Parathyroid adenoma (tissue), 2 donors: ENCODE results near the gene TLE1.

Source experiments
- H2AFZ ChIP-seq: fragments of 300-600 bp; sonication (generic); one replicate; pipeline ENCODE4 v1.7.0; 2017; ENCODE audit warnings: antibody characterized with exemption, mild to moderate bottlenecking
- H3K27ac ChIP-seq: fragments of 300-600 bp; sonication (generic); one replicate; pipeline ENCODE4 v1.7.0; 2017
- H3K27me3 ChIP-seq: fragments of 300-600 bp; sonication (generic); one replicate; pipeline ENCODE4 v1.7.0; 2017; ENCODE audit warnings: low read length; ENCODE audit not compliant: control insufficient read depth, insufficient read depth
- H3K36me3 ChIP-seq: fragments of 300-600 bp; sonication (generic); one replicate; pipeline ENCODE4 v1.7.0; 2017; ENCODE audit warnings: low read length; ENCODE audit not compliant: control insufficient read depth, insufficient read depth
- H3K4me1 ChIP-seq: fragments of 300-600 bp; sonication (generic); one replicate; pipeline ENCODE4 v1.7.0; 2017; ENCODE audit warnings: control low read depth
- H3K4me2 ChIP-seq: fragments of 300-600 bp; sonication (generic); one replicate; pipeline ENCODE4 v1.7.0; 2017; ENCODE audit warnings: low read length
- H3K4me3 ChIP-seq: fragments of 300-600 bp; sonication (generic); one replicate; pipeline ENCODE4 v1.7.0; 2017; ENCODE audit warnings: low read depth, low read length
- H3K79me2 ChIP-seq: fragments of 300-600 bp; sonication (generic); one replicate; pipeline ENCODE4 v1.7.0; 2017; ENCODE audit warnings: control low read depth
- H3K9ac ChIP-seq: fragments of 300-600 bp; sonication (generic); one replicate; pipeline ENCODE4 v1.7.0; 2017; ENCODE audit warnings: mild to moderate bottlenecking
- H3K9me3 ChIP-seq: fragments of 300-600 bp; sonication (generic); one replicate; pipeline ENCODE4 v1.7.0; 2017; ENCODE audit warnings: low read length; ENCODE audit not compliant: control insufficient read depth
- TF ChIP-seq, protein P1 (sequence below): fragments of 300-600 bp; sonication (generic); IDR thresholded peaks from one replicate; pipeline ENCODE4 v1.7.0; 2017; ENCODE audit warnings: antibody characterized with exemption, mild to moderate bottlenecking
- donor health status: primary hyperparathyroidism.

The TLE1 gene

DNA sequence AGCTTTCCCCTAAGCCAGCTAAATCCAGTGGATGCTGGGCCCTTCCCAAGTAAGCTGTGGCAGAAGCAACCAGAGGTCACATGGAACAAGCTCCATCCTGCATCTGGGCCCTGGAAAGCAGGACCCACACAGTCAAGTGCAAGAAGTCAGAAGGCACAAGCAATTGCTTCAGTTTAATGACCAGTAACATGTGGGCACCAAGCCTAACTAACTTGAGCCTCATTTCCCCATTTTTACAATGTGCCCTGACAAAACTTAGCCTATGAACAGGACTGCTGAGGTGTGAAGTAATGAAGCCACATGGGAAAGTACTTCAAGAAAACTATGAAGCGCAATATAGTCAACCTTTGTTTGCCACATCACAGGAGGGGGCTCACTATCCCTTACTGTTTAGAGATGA lies 90.5 kb downstream of the TLE1 start:
- H3K79me2 ChIP-seq, result no peaks in the 10 kb centered on the region
- no peaks in the 10 kb centered on the region for H3K27me3 ChIP-seq
- no peak overlapping the region for H3K4me2 ChIP-seq
- H3K9me3 ChIP-seq, result no peaks in the 10 kb centered on the region
- H2AFZ ChIP-seq, result no peak overlapping the region
- no peaks in the 10 kb centered on the region for H3K36me3 ChIP-seq
- H3K9ac ChIP-seq, result no peak overlapping the region
- TF ChIP-seq, protein P1, sequence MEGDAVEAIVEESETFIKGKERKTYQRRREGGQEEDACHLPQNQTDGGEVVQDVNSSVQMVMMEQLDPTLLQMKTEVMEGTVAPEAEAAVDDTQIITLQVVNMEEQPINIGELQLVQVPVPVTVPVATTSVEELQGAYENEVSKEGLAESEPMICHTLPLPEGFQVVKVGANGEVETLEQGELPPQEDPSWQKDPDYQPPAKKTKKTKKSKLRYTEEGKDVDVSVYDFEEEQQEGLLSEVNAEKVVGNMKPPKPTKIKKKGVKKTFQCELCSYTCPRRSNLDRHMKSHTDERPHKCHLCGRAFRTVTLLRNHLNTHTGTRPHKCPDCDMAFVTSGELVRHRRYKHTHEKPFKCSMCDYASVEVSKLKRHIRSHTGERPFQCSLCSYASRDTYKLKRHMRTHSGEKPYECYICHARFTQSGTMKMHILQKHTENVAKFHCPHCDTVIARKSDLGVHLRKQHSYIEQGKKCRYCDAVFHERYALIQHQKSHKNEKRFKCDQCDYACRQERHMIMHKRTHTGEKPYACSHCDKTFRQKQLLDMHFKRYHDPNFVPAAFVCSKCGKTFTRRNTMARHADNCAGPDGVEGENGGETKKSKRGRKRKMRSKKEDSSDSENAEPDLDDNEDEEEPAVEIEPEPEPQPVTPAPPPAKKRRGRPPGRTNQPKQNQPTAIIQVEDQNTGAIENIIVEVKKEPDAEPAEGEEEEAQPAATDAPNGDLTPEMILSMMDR, result no peak
- H3K4me1 ChIP-seq, result no peaks in the 10 kb centered on the region
- no peak overlapping the region for H3K4me3 ChIP-seq
- no peak overlapping the region for H3K27ac ChIP-seq

DNA sequence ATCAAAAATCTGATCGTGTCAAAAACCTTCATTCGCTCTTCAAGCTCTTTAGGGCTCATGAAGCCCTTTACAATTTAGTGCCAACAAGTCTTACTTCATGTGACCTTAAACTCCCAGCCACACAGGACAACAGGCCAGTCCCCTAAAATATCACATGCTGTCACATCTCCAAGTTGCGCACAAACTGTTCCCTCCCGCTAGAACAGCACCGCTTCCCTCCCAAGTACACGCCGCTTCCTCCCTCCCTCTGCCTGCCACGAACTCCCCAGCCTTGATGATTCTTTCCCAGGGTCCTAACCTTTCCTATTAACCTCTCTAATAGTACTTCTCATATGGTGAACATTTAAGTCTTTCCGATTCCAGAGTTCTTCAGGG lies 91.2 kb downstream of the TLE1 start:
- no peaks in the 10 kb centered on the region for H3K4me1 ChIP-seq
- no peak overlapping the region for H3K4me2 ChIP-seq
- H3K9me3 ChIP-seq, result no peaks in the 10 kb centered on the region
- no peaks in the 10 kb centered on the region for H3K79me2 ChIP-seq
- H2AFZ ChIP-seq, result no peak overlapping the region
- TF ChIP-seq, protein P1, result no peak
- no peaks in the 10 kb centered on the region for H3K36me3 ChIP-seq
- H3K4me3 ChIP-seq, result no peak overlapping the region
- H3K27ac ChIP-seq, result no peak overlapping the region
- H3K27me3 ChIP-seq, result no peaks in the 10 kb centered on the region
- no peak overlapping the region for H3K9ac ChIP-seq

DNA sequence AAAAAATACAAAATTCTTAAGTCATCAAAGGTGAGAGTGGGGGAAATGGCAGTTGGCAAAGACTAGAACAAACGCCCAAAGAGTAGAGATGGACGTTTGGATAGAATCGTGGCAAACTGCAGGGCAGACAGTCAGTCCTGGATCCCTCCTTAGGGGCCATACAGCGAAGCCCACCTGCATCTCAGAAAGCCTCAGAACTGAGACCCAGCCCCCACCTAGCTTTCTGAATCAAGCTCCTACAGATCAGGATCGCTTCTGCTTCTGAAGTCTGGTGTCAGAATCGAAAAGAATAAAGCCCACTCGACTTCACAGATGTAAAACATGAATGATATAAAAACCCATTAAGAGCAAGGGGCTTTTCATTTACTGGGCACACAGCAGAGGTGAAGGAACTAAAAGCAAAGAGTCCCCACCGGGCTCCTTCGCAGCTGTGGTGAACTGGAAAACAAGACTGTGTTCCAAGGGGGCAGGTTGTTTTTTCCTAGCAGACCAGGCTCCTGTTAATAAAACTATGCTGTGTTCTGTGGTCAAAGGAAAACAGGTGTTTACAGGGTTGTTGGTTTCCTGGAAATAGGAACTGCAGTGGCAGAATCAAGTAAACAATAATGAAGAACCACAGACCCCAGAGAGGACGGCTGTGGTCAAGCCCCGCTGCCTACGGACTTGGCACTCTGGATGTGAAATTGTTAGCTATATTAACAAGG lies 91.8 kb downstream of the TLE1 start:
- no peaks in the 10 kb centered on the region for H3K9me3 ChIP-seq
- TF ChIP-seq, protein P1, result no peak
- no peaks in the 10 kb centered on the region for H3K4me1 ChIP-seq
- no peaks in the 10 kb centered on the region for H3K36me3 ChIP-seq
- no peak overlapping the region for H3K27ac ChIP-seq
- no peaks in the 10 kb centered on the region for H3K79me2 ChIP-seq
- H3K9ac ChIP-seq, result no peak overlapping the region
- H3K27me3 ChIP-seq, result no peaks in the 10 kb centered on the region
- H3K4me2 ChIP-seq, result no peak overlapping the region
- no peak overlapping the region for H2AFZ ChIP-seq
- H3K4me3 ChIP-seq, result no peak overlapping the region

DNA sequence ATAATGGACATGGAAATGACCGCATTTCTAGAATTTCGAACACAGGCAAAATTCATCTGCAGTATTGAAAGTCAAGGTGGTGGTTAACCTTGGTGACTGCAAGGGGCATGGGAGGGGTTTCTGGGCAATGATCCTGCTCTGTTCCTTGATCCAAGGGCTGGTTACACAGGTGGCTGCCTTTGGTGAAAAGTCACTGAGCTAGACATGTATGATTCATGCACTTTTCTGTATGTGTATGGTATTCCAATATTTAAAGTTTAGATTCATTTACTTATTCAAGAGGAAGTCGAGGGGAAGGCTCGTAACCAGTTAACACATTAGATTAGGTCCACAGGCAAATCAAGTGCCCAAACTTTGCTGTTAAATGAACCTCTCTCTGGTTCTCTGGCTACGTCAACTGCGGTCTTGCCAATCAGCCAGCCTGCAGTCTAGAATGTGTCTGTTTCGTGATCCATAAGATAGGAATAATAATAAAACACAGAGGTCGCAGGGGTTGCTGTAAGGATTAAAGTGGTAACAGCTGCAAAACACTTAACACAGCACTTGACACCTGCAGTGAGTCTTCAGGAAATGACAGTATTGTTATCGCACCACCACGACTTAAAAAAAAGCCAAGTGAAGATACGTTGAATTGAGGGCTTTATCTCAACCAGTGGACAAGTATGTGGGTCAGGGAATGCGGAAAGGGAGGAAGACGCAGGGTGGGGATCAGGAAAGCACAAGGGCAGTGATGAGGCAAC lies 92.5 kb downstream of the TLE1 start:
- Histone ChIP-seq H3K4me3 (no peak overlapping the region), H3K4me2 (no peak overlapping the region), H3K36me3 (no peaks in the 10 kb centered on the region), H3K27ac (no peak overlapping the region), H3K9ac (no peak overlapping the region), H3K4me1 (no peaks in the 10 kb centered on the region), H3K9me3 (no peaks in the 10 kb centered on the region), H3K27me3 (no peaks in the 10 kb centered on the region), H2AFZ (no peak overlapping the region), H3K79me2 (no peaks in the 10 kb centered on the region)
- TF ChIP-seq, protein P1, result no peak
